VCaP (cell line): ENCODE data around the gene BICRAL.
"Not testable (repeated sequence)": the region's sequence is repeated elsewhere in the genome, so short reads cannot be mapped to it uniquely, and the experiment has no call there.

Experiments
- H3K27ac ChIP-seq: fragments of 450-650 bp; 2 replicates; pipeline ENCODE4 v1.5.1; 2017
- CTCF ChIP-seq: fragments of 450-650 bp; conservative IDR thresholded peaks from 2 replicates; pipeline ENCODE4 v1.5.1; 2017; ENCODE audit warnings: mild to moderate bottlenecking, moderate library complexity

Gene BICRAL

GRCh38 chr6:42813074-42813645 lies 31.3 kb downstream of the BICRAL start:
- no peak overlapping the region for H3K27ac ChIP-seq
- no peak for TF ChIP-seq CTCF

GRCh38 chr6:42813906-42814444 lies 32.1 kb downstream of the BICRAL start:
- no peak for TF ChIP-seq CTCF
- no peak overlapping the region for H3K27ac ChIP-seq

GRCh38 chr6:42815726-42816125 lies 33.9 kb downstream of the BICRAL start:
- H3K27ac ChIP-seq = not testable (repeated sequence)

- TF ChIP-seq CTCF = no peak
- no peak overlapping the region for H3K27ac ChIP-seq
These were observed 36.1 kb downstream of the BICRAL start for GRCh38 chr6:42817907-42818306.

GRCh38 chr6:42818416-42818815 lies 36.6 kb downstream of the BICRAL start:
- no peak for TF ChIP-seq CTCF
- no peak overlapping the region for H3K27ac ChIP-seq

- no peak overlapping the region for H3K27ac ChIP-seq
- no peak for TF ChIP-seq CTCF
These were observed 37.0 kb downstream of the BICRAL start for GRCh38 chr6:42818878-42819277.

GRCh38 chr6:42819803-42820511 lies 38.1 kb downstream of the BICRAL start:
- H3K27ac ChIP-seq = no peak overlapping the region
- TF ChIP-seq CTCF = no peak
